Activated T-helper 1 cell treated with anti-CD3 and anti-CD28 coated beads, Interleukin-2, amount 50 U/mL, for 16 hours (primary cell): Measurements from ENCODE around the gene GJB4.

Source experiments
- DNase-seq, 2 donors: peaks; one replicate each; pipeline ENCODE4 v3.0.0-alpha.2; 2020; ENCODE audit warnings: low read depth in 1 of 2, low spot score in 1 of 2

The GJB4 gene

GRCh38 chr1:34777519-34778321, 18.2 kb downstream of the GJB4 start:
- DNase-seq = no peak

- no peak for DNase-seq
These were observed 18.8 kb downstream of the GJB4 start for GRCh38 chr1:34778381-34778780.

GRCh38 chr1:34779005-34779404, 19.5 kb downstream of the GJB4 start:
- no peak for DNase-seq

GRCh38 chr1:34779526-34779925, 20.0 kb downstream of the GJB4 start:
- no peak for DNase-seq

GRCh38 chr1:34779962-34780361, 20.4 kb downstream of the GJB4 start:
- no peak for DNase-seq

GRCh38 chr1:34780528-34780927, 21.0 kb downstream of the GJB4 start:
- no peak for DNase-seq

GRCh38 chr1:34781071-34781843, 21.7 kb downstream of the GJB4 start, which contains the start of gene GJB3:
Gene GJB3, plus strand, starts transcription at chr1:34781214. Its CDS starts 3,549 bp downstream, at chr1:34784763.
- DNase-seq = no peak

- DNase-seq = no peak
These were observed 22.4 kb downstream of the GJB4 start for GRCh38 chr1:34781844-34782391.

- DNase-seq = no peak
These were observed 25.2 kb downstream of the GJB4 start for GRCh38 chr1:34784751-34785221.

- DNase-seq = no peak
These were observed 25.8 kb downstream of the GJB4 start for GRCh38 chr1:34785231-34785874.

GRCh38 chr1:34785875-34786470, 26.4 kb downstream of the GJB4 start:
- DNase-seq = no peak

GRCh38 chr1:34786521-34787325, 27.2 kb downstream of the GJB4 start:
- DNase-seq = peak in 1 of 2 donors; percentile 34

GRCh38 chr1:34787461-34788420, 28.2 kb downstream of the GJB4 start:
- no peak for DNase-seq

- no peak for DNase-seq
These were observed 31.4 kb downstream of the GJB4 start for GRCh38 chr1:34790985-34791384.

- DNase-seq = no peak
These were observed 32.9 kb downstream of the GJB4 start for GRCh38 chr1:34792424-34792823.

- no peak for DNase-seq
These were observed 33.6 kb downstream of the GJB4 start, which contains the start of gene GJA4 for GRCh38 chr1:34792868-34793727. Gene GJA4, plus strand, starts transcription at chr1:34792999. Its CDS starts 1,215 bp downstream, at chr1:34794214.

- no peak for DNase-seq
These were observed 34.7 kb downstream of the GJB4 start for GRCh38 chr1:34794001-34794789.
